ENCODE measurements around the gene NOVA2.

NOVA2 gene

DNA sequence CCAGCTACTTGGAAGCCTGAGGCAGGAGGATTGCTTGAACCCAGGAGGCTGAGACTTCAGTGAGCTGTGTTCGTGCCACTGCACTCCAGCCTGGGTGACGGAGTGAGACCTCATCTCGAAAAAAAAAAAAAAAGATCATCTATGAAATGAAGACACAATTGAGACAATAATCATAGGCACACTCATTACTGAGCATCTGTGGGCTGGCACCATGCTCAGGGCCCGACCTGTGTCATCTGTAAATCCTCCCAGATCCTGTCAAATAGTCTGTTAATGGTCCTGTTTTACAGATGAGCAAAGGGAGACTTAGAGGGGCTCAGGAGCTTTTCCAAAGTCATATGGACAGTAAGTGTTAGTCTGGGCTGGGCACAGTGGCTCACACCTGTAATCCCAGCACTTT, 54.9 kb downstream of the NOVA2 start:
- DNase-seq (ENCODE audit: low spot score), result no peak
- TF ChIP-seq, protein P1, sequence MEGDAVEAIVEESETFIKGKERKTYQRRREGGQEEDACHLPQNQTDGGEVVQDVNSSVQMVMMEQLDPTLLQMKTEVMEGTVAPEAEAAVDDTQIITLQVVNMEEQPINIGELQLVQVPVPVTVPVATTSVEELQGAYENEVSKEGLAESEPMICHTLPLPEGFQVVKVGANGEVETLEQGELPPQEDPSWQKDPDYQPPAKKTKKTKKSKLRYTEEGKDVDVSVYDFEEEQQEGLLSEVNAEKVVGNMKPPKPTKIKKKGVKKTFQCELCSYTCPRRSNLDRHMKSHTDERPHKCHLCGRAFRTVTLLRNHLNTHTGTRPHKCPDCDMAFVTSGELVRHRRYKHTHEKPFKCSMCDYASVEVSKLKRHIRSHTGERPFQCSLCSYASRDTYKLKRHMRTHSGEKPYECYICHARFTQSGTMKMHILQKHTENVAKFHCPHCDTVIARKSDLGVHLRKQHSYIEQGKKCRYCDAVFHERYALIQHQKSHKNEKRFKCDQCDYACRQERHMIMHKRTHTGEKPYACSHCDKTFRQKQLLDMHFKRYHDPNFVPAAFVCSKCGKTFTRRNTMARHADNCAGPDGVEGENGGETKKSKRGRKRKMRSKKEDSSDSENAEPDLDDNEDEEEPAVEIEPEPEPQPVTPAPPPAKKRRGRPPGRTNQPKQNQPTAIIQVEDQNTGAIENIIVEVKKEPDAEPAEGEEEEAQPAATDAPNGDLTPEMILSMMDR (IDR thresholded peaks at IDR 0.05; ENCODE audit: extremely low read depth, missing control alignments), result no peak

DNA sequence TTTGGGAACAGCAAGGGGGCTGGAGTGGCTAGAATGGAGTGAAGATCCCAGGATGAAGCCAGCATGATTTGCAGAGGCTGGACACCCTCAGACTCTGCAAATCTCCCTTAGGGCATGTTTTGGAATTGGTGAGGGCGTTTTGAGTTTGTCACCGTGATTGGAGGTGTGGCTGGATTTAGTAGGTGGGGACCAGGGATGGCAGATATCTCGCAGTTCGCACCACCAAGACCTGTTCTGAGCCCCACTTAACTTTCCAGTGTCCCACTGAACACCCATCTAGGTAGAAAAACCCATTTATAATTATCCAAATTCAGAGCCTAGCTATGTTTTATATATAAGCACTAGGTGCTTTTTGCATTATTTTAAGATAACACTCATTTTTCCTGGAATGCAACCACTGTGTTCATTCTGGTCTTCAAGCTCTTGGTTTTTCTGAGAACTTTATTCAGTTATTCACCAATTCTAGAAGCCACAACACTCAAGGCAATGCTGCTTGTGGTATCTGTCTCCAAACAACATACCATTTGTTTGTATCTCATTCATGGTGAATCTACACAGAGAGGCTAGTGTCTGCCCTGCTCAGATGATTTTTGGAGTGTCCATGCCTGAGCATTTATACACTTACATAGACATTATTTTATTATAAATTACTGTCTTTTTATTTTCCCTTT, 56.1 kb downstream of the NOVA2 start:
- TF ChIP-seq, protein P1 (IDR thresholded peaks at IDR 0.05; ENCODE audit: extremely low read depth, missing control alignments), result no peak
- DNase-seq (ENCODE audit: low spot score), result no peak

DNA sequence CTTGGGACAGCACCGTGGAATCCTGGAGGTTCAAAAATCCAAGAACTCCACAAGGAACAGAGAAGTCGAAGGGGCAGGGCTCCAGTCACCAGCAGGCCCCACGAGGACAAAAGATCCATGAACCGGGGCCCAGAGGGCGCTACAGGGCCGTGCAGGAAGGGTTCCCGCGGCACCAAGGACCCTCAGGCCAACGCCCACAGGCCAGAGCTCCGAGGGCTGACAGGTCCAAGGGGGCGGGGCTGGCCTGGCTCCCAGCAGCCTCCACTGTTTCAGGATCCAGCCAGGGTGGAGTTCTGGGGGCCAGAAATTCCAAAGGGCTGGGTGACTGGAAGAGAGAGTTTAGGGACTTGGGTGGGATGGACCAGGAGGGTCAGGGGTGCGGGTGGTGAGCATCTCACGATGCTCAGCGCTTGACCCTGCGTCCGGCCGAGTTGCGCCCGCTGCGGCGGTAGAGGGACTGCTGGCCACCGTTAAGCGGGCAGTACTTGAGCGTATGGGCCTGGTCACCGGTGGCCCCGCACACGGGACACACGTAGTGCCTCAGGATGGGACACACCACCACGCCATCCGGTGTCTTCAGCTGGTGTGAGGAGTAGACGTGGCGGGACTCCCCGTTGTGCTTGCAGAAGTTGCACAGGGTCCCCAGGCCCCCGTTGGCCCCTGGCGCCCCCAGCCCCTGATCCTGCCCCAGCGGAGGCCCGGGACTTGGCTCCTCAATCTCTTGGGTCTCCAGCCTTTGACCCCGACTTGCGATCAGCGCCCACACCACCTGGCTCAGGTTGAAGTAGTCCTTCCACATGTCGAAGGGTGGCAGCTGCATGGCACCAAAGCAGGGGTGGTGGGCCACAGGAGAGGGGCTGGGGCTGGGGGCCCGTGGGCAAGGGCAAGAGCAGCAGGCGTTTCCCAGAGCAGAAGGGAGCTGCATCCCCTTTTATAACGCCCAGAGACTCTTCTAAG, 59.5 kb downstream of the NOVA2 start, which contains the start of gene NANOS2:
NANOS2 (minus strand) TSS at position 905 of the 957 bp plus-strand sequence; CDS start at position 820, 85 bp downstream.
- TF ChIP-seq, protein P1 (IDR thresholded peaks at IDR 0.05; ENCODE audit: extremely low read depth, missing control alignments), result no peak
- no peak for DNase-seq (ENCODE audit: low spot score)

DNA sequence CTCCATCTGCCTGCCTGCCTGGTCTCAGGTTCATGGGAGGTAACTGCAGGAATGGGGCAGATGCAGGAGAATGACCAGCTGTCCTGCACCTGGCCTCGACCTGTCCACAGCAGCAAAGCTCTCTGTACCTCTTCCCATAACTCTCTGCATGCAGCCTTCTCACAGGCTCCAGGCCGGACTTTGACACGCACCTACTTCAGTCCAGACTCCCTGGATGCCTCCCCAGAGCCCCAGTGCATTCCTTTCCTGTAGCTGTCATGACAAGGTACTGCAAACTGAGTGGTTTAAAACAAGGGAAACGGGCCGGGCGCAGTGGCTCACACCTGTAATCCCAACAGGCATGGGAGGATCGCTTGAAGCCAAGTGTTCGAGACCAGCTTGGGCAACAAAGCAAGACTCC, 62.4 kb downstream of the NOVA2 start:
- TF ChIP-seq, protein P1 (IDR thresholded peaks at IDR 0.05; ENCODE audit: extremely low read depth, missing control alignments), result no peak
- DNase-seq (ENCODE audit: low spot score), result no peak

DNA sequence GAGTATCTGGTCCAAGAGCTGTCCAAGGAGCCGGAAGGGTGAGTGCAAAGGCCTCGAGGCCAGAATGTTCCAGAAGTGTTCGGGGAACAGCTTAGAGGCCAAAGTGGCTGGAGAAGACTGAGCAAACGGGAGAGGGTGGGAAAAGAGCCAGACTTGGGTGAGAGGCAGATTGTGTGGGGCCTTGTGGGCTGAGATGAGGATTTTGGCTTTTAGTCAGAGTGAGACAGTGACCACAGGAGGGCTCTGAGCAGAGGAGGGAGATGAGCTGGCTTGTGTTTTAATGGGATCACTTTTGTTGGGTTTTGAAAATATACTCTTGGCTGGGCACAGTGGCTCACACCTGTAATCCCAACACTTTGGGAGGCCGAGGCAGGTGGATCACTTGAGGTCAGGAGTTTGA, 64.7 kb downstream of the NOVA2 start:
- DNase-seq (ENCODE audit: low spot score), result no peak
- TF ChIP-seq, protein P1 (IDR thresholded peaks at IDR 0.05; ENCODE audit: extremely low read depth, missing control alignments), result no peak

DNA sequence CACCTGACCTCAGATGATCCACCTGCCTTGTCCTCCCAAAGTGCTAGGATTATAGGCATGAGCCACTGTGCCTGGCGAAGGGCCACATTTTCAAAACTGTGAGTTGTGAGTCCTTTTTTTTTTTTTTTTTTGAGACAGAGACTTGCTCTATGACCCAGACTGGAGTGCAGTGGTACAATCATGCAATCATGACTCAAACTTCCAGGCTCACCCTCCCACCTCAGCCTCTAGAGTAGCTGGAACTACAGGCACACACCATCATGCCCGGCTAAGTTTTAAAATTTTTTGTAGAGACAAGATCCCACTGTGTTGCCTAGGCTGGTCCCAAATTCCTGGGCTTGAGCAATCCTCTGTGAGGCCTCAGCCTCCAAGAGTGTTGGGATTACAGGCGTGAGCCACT, 67.4 kb downstream of the NOVA2 start:
- no peak for DNase-seq (ENCODE audit: low spot score)
- TF ChIP-seq, protein P1 (IDR thresholded peaks at IDR 0.05; ENCODE audit: extremely low read depth, missing control alignments), result no peak

DNA sequence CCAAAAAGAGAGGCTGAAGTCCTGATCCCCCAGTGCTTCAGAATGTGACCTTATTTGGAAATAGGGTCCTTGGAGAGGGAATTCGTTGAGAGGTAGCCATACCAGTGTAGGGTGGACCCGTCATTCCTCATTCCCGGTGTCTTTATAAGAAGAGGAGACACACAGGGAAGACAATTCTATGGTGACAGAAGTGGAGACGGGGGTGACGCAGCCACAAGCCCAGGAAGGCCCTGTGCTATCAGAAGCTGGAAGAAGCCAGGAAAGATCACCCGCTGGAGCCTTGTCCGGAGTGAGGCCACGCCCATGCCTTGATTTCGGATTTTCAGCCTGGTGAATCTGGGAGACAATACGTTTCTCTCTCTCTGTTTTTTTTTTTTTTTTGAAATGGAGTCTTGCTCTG, 68.7 kb downstream of the NOVA2 start:
- no peak for DNase-seq (ENCODE audit: low spot score)
- TF ChIP-seq, protein P1 (IDR thresholded peaks at IDR 0.05; ENCODE audit: extremely low read depth, missing control alignments), result no peak

Data from GM20000 (cell line).